GM12801 (cell line): Measurements from ENCODE around the gene DONSON.

ENCODE experiments used
- TF ChIP-seq, protein P1 (sequence below): IDR thresholded peaks from one replicate; pipeline ENCODE4 v1.5.1; 2011; ENCODE audit warnings: control low read depth; ENCODE audit not compliant: insufficient read length; ENCODE audit errors: extremely low read depth

The DONSON gene

GRCh38 chr21:33550772-33551660 is 37.5 kb downstream of the DONSON start:
- TF ChIP-seq, protein P1, sequence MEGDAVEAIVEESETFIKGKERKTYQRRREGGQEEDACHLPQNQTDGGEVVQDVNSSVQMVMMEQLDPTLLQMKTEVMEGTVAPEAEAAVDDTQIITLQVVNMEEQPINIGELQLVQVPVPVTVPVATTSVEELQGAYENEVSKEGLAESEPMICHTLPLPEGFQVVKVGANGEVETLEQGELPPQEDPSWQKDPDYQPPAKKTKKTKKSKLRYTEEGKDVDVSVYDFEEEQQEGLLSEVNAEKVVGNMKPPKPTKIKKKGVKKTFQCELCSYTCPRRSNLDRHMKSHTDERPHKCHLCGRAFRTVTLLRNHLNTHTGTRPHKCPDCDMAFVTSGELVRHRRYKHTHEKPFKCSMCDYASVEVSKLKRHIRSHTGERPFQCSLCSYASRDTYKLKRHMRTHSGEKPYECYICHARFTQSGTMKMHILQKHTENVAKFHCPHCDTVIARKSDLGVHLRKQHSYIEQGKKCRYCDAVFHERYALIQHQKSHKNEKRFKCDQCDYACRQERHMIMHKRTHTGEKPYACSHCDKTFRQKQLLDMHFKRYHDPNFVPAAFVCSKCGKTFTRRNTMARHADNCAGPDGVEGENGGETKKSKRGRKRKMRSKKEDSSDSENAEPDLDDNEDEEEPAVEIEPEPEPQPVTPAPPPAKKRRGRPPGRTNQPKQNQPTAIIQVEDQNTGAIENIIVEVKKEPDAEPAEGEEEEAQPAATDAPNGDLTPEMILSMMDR: no peak

GRCh38 chr21:33549848-33550771 is 38.4 kb downstream of the DONSON start:
- TF ChIP-seq, protein P1: no peak

DNA sequence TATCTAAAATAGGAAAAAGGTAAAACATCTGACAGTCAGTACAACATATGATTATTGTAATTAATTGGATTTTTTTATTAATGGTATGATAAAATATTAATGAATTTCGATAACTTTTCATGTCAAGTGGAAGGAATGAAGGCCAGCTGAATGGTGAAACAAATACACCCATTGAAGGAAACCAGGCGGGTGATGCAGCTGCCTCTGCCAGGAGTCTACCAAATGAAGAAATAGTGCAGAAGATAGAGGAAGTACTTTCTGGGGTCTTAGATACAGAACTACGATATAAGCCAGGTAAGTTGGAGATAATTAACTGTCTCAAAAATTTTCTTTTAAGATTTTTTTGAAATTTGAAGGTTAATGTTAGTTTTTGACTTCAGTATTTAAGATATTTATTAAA is 42.4 kb downstream of the DONSON start:
- TF ChIP-seq, protein P1: no peak

- TF ChIP-seq, protein P1: no peak
Measured at GRCh38 chr21:33544451-33545195, 43.9 kb downstream of the DONSON start.

GRCh38 chr21:33543505-33544129 is 44.9 kb downstream of the DONSON start:
- TF ChIP-seq, protein P1: no peak

- TF ChIP-seq, protein P1: no peak
Measured at GRCh38 chr21:33542640-33543504, 45.6 kb downstream of the DONSON start, which contains the start of gene SON. Gene SON, plus strand, starts transcription at chr21:33543038. Its CDS starts 55 bp downstream, at chr21:33543093.
